Spleen (tissue), 11 donors: ENCODE results near the gene ETHE1. TPM values are rescaled to one million over a fixed set of nuclear protein-coding genes. Genes with fewer than 3 reads are reported as not detected.

Source experiments
- DNase-seq: peaks from one replicate; pipeline ENCODE4 v3.0.0-alpha.2; 2020
- H3K27ac ChIP-seq, 8 donors: fragments of 200-600 bp; sonication (generic) in 7 of 8; 1 replicate in 4 of 8; 2 replicates in 4 of 8; pipeline versions ENCODE4 v1.5.0 to v1.8.0; 2016 to 2021; ENCODE audit warnings: inconsistent platforms in 4 of 8, mild to moderate bottlenecking in 4 of 8, moderate library complexity in 1 of 8
- H3K27me3 ChIP-seq, 7 donors: fragments of 200-600 bp; sonication (generic) in 6 of 7; replicated peaks in 1 of 7; 1 replicate in 4 of 7; 2 replicates in 3 of 7; pipeline versions ENCODE4 v1.5.0 to v1.8.0; 2016 to 2021; ENCODE audit warnings: inconsistent platforms in 3 of 7, mild to moderate bottlenecking in 1 of 7
- H3K36me3 ChIP-seq, 6 donors: fragments of 200-600 bp; sonication (generic) in 5 of 6; 1 replicate in 4 of 6; 2 replicates in 2 of 6; pipeline versions ENCODE4 v1.5.0 to v1.8.0; 2016 to 2021; ENCODE audit warnings: inconsistent platforms in 2 of 6
- H3K4me1 ChIP-seq, 6 donors: fragments of 200-600 bp; sonication (generic) in 5 of 6; 1 replicate in 3 of 6; 2 replicates in 3 of 6; pipeline versions ENCODE4 v1.5.0 to v1.8.0; 2016 to 2021; ENCODE audit warnings: inconsistent platforms in 3 of 6
- H3K4me3 ChIP-seq, 8 donors: fragments of 200-600 bp; sonication (generic) in 7 of 8; 1 replicate in 4 of 8; 2 replicates in 4 of 8; pipeline versions ENCODE4 v1.5.0 to v1.8.0; 2016 to 2021; ENCODE audit warnings: inconsistent platforms in 4 of 8, mild to moderate bottlenecking in 4 of 8, moderate library complexity in 2 of 8
- H3K9me3 ChIP-seq, 8 donors: fragments of 200-600 bp; sonication (generic) in 7 of 8; 1 replicate in 4 of 8; 2 replicates in 4 of 8; pipeline versions ENCODE4 v1.5.0 to v1.8.0; 2016 to 2021; ENCODE audit warnings: inconsistent platforms in 4 of 8
- POLR2A ChIP-seq, 3 donors: fragments of 450-650 bp; IDR thresholded peaks; one replicate each; pipeline ENCODE4 v1.5.1; 2017; ENCODE audit warnings: antibody characterized with exemption in 3 of 3, mild to moderate bottlenecking in 1 of 3
- POLR2AphosphoS5 ChIP-seq, 3 donors: sonication (generic); formaldehyde crosslinking; IDR thresholded peaks; one replicate each; pipeline ENCODE4 v1.5.1; 2017; ENCODE audit warnings: antibody characterized with exemption in 3 of 3
- WGBS, 5 donors: extraction: QIAGEN DNeasy Blood & Tissue Kit in 3 of 5; methylation state at CpG; one replicate each; pipeline versions ENCODE4 v1.1.5 to v1.1.7; 2013 to 2018; 5-methylcytosine and 5-hydroxymethylcytosine counted together
- intact Hi-C: fragments of 100-400 bp; cut with DNase I; formaldehyde crosslinking; loops from one replicate; pipeline ENCODE4 v1.15.0; 2023; ENCODE audit warnings: low total_unique reads
- polyA plus RNA-seq, 3 donors: library from polyadenylated mRNA; stranded (reverse); fragments of 200-250 nt; gene quantifications; one replicate each; pipeline ENCODE4 v1.2.1, GENCODE V29; 2013
- total RNA-seq, 7 donors: library from RNA; depleted of rRNA in 3 of 7; stranded (reverse); fragments of >200 nt in 3 of 7; fragmentation: NEBNext Ultra II Directional in 4 of 7; extraction: Animal tissue kit (Norgen Biotek cat#: 25700) in 4 of 7; gene quantifications; one replicate each; pipeline versions ENCODE4 v1.1.0 to v1.2.1, GENCODE V29; 2016 to 2021
- TF ChIP-seq, protein P1 (sequence below), 11 experiments: fragments of 200-600 bp in 7 of 11; fragments of 450-650 bp in 4 of 11; sonication (generic) in 4 of 11; IDR thresholded peaks in 8 of 11; conservative IDR thresholded peaks in 3 of 11; 1 replicate in 7 of 11; 2 replicates in 4 of 11; pipeline versions ENCODE4 v1.4.0 to v1.8.0; 2016 to 2021; ENCODE audit warnings: antibody characterized with exemption in 11 of 11, inconsistent platforms in 4 of 11, mild to moderate bottlenecking in 1 of 11
- donor health status: healthy with polysubstance abuse.
- donor health status: DM: no; HTN: no; CAD: no; lungs with moderate emphysema.
- donor health status: DM: no; HTN: no; CAD: no.
- donor health status: Bipolar disorder and iron deficiency.
- donor health status: healthy.
- donor health status: DM: no; HTN: no; CAD: no.
- donor health status: DM: yes; HTN: yes; CAD: no.

ETHE1 gene
- total and polyA plus RNA-seq, 10 donors, result 20.2 to 53.4 (median 34.9) TPM

DNA sequence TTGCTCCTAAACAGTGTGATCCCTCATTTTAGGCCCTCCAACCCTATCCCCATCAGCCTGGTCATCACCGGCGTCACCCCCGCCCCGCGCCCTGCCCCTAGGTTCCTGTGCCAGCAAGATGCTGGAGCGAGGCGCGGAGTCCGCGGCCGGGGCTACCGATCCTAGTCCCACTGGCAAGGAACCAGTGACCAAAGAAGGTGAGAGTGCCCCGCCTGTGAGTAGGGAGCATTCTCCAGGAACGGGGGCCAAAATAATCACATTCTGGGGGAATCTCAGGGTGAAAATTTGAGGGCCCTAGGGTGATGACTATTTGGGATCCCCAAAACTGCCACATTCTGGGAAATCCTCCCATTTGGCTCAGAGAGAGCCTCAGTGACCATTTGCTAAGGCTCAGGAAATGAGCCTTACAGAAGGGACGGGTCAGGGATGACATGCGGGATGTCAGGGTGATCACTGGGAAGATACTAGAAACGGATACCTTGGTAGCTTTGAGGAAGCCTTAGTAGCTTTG is 7.4 kb upstream of the ETHE1 start:
- peak overlapping the region in 7 of 8 donors; percentile 78 to 95 (median 90) for H3K27ac ChIP-seq
- peak overlapping the region in 7 of 8 donors; percentile 62 to 90 (median 74) for H3K4me3 ChIP-seq
- WGBS, 5 donors, result 45 to 58% (median 51%) methylated on average over 15 to 17 of the region's 17 CpGs
- peaks cover 0 to 14% (median 11%) of the 10 kb centered on the region in 8 donors for H3K9me3 ChIP-seq
- peaks cover 7 to 53% (median 32%) of the 10 kb centered on the region in 6 donors for H3K4me1 ChIP-seq
- intact Hi-C loops, result loop anchor here (10.0 kb wide), 1 partner anchor 50 kb away; no protein-coding TSS in a partner anchor
- H3K36me3 ChIP-seq, result peaks cover 0 to 30% (median 17%) of the 10 kb centered on the region in 6 donors
- no peak for TF ChIP-seq POLR2A (IDR thresholded peaks at IDR 0.05)
- TF ChIP-seq, protein P1, sequence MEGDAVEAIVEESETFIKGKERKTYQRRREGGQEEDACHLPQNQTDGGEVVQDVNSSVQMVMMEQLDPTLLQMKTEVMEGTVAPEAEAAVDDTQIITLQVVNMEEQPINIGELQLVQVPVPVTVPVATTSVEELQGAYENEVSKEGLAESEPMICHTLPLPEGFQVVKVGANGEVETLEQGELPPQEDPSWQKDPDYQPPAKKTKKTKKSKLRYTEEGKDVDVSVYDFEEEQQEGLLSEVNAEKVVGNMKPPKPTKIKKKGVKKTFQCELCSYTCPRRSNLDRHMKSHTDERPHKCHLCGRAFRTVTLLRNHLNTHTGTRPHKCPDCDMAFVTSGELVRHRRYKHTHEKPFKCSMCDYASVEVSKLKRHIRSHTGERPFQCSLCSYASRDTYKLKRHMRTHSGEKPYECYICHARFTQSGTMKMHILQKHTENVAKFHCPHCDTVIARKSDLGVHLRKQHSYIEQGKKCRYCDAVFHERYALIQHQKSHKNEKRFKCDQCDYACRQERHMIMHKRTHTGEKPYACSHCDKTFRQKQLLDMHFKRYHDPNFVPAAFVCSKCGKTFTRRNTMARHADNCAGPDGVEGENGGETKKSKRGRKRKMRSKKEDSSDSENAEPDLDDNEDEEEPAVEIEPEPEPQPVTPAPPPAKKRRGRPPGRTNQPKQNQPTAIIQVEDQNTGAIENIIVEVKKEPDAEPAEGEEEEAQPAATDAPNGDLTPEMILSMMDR (IDR thresholded peaks at IDR 0.05 in 8 of 11, conservative IDR thresholded peaks at IDR 0.05 in 3 of 11), result no peak
- TF ChIP-seq POLR2AphosphoS5 (IDR thresholded peaks at IDR 0.05), result no peak
- DNase-seq, result no peak
- no peaks in the 10 kb centered on the region for H3K27me3 ChIP-seq

DNA sequence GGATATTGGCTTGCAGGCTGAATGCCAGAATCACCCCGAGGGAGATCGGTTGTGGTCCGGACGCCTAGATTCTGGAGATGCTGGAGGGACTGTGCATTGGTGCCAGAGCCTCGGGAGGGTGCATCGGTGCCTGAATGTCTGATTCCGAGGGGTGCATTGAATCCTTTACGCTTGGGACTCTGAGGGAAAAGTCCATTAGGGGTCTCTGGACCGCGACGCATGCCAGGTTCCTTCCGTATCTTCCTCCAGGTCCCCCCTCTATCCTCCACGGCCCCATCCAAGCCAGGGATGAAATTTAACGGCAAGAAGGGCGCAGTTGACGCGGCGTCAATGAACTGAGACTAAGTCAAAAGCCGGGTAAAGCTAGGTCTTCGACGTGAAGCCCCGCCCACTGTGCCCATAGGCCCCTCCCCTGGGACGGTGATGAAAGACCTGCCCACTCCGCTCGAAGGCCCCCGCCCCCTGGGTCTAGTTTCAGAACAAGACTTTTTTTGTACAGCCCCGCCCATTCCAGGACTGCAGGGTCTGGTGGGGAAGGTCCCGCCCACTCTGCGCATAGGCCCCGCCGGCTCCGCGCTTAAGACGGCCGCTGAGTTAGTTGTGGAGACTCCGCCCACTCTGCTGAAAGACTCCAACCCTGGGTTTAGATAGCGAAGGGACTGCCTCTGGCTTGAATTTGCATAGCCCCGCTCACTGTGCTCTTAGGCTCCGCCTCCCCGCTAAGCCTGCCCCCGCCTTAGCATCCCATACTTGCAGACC is 6.7 kb upstream of the ETHE1 start:
- 1 to 2% (median 1%) methylated on average over 29 to 41 of the region's 41 CpGs for WGBS, 5 donors
- Histone ChIP-seq H3K36me3 (peaks cover 0 to 23% (median 11%) of the 10 kb centered on the region in 6 donors), H3K4me1 (peaks cover 7 to 54% (median 34%) of the 10 kb centered on the region in 6 donors), H3K4me3 (peak overlapping the region; percentile 50 to 90 (median 73)), H3K27me3 (no peaks in the 10 kb centered on the region), H3K9me3 (peaks cover 0 to 7% (median 5%) of the 10 kb centered on the region in 8 donors), H3K27ac (peak overlapping the region; percentile 71 to 95 (median 87))
- peak; percentile 98 for DNase-seq
- peak in 1 of 3 donors; percentile 35 for TF ChIP-seq POLR2A (IDR thresholded peaks at IDR 0.05)
- TF ChIP-seq POLR2AphosphoS5 (IDR thresholded peaks at IDR 0.05), result peak; percentile 12 to 77 (median 59)
- TF ChIP-seq, protein P1 (IDR thresholded peaks at IDR 0.05 in 8 of 11, conservative IDR thresholded peaks at IDR 0.05 in 3 of 11), result no peak
- intact Hi-C loops, result loop anchor here (10.0 kb wide), 1 partner anchor 51 kb away; no protein-coding TSS in a partner anchor

DNA sequence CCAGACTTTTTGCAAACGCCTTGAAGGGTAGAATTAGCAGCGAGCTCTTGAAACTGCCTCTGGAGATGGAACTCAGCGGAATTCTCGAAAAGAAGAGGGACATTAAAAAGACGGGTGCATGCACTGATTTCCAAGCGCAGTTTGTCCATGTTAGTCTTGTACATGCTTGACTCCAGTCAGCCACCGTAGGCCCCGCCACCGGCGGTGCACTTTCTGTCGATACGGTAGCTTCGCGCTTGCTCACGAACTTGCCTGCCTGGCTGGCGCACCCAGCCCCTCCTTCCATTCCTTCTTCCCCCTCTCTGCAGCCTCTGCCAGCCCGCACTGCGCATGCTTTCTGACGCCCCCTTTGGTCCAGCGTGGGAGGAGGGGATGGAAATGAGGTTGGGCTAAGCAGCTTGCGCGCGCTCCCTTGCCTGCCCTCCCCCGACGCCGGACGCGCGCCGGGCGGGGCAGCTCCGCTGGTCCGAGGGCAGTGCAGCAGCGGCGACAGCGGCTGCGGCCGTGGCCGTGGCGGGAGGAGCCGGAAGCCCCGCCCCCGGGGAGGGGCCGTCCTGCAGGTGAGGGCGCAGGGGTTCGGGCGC is 6.1 kb upstream of the ETHE1 start, which contains the start of gene ZNF575:
Gene ZNF575, plus strand, starts transcription at position 227 of the 584 bp plus-strand sequence. CDS start 1,235 bp downstream, outside the sequence.
- peaks cover 0 to under 1% (median 0%) of the 10 kb centered on the region in 8 donors for H3K9me3 ChIP-seq
- H3K4me1 ChIP-seq, result peaks cover 7 to 59% (median 36%) of the 10 kb centered on the region in 6 donors
- H3K27ac ChIP-seq, result peak within 1 kb of the TSS; percentile 71 to 95 (median 87)
- 0 to 1% (median 0%) methylated on average over 29 to 47 of the region's 47 CpGs for WGBS, 5 donors
- DNase-seq, result peak; percentile 97
- H3K4me3 ChIP-seq, result peak within 1 kb of the TSS; percentile 50 to 90 (median 73)
- peak; percentile 79 to 86 (median 84) for TF ChIP-seq POLR2AphosphoS5 (IDR thresholded peaks at IDR 0.05)
- TF ChIP-seq, protein P1 (IDR thresholded peaks at IDR 0.05 in 8 of 11, conservative IDR thresholded peaks at IDR 0.05 in 3 of 11), result peak in 3 of 11 experiments; percentile 9 to 29 (median 26)
- no peak for TF ChIP-seq POLR2A (IDR thresholded peaks at IDR 0.05)
- H3K36me3 ChIP-seq, result peaks cover 0 to 17% (median 5%) of the 10 kb centered on the region in 6 donors
- H3K27me3 ChIP-seq, result no peaks in the 10 kb centered on the region
- intact Hi-C loops, result loop anchor here (10.0 kb wide), 1 partner anchor 52 kb away; no protein-coding TSS in a partner anchor
